OCI-M1 (cell line): ENCODE data around the gene DGCR8.
"Not testable (repeated sequence)": the region's sequence is repeated elsewhere in the genome, so short reads cannot be mapped to it uniquely, and the experiment has no call there.

Source experiments
- DNase-seq: peaks from one replicate; lab custom pipeline; 2025; lab: John Stamatoyannopoulos, UW

The DGCR8 gene

DNA sequence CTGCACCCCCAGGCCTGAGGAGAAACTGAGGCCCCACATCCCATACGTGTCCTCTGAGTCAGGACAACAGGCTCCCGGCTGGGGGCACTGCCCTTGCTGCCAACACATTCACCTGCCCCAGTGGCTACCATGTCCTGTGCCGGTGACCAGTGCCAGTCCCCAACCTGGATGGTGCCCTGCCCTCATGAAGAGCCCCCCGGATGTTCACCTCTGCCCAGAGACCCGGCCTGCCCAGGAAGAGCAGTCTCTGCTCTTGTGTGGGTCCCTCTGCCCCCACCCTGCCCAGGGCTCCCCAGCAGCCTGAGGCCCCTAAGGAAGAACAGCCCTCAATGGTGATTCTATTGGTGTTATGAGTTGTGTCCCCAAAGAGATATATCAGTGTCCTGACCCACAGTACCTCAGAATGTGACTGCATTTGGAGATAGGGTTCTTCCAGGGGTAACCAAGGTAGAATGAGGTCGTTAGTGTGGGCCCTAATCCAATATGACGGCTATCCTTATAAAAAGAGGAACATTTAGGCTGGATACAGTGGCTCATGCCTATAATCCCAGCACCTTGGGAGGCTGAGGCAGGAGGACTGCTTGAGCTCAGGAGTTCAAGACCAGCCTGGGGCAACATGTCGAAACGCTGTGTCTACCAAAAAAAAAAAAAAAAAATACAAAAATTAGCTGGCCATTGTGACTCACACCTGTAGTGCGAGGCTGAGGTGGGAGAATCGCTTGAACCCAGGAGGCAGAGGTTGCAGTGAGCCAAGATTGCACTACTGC lies 13.2 kb upstream of the DGCR8 start:
- DNase-seq = no peak

DNA sequence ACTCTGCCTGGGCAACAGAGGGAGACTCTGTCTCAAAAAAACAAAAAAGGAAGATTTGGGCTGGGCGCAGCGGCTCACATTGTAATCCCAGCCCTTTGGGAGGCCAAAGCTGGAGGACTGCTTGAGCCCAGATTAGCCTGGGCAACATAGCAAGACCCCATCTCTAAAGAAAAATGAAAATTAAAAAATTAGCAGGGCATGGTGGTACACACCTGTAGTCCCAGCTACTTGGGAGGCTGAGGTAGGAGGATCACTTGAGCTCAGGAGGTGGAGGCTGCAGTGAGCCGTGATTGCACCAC lies 12.7 kb upstream of the DGCR8 start:
- DNase-seq = not testable (repeated sequence)

DNA sequence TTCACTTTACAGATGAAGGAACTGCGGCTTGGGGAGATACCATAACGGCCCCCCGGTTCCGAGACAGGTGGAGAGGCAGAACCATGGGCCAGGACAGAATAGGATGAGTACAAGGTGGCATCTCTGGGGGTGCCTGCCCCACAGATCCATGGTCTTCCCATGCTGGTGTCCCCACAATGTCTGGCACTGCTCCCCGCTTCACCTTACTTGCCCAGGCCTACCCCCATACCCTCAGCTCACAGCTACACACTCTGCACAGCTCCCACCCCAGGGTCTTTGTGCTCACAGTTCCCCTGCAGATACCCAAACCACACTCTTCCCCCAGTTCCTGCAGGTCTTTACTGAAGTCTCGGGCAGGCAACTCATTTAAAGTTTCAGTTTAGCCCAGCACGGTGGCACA lies 11.4 kb upstream of the DGCR8 start:
- DNase-seq = no peak

DNA sequence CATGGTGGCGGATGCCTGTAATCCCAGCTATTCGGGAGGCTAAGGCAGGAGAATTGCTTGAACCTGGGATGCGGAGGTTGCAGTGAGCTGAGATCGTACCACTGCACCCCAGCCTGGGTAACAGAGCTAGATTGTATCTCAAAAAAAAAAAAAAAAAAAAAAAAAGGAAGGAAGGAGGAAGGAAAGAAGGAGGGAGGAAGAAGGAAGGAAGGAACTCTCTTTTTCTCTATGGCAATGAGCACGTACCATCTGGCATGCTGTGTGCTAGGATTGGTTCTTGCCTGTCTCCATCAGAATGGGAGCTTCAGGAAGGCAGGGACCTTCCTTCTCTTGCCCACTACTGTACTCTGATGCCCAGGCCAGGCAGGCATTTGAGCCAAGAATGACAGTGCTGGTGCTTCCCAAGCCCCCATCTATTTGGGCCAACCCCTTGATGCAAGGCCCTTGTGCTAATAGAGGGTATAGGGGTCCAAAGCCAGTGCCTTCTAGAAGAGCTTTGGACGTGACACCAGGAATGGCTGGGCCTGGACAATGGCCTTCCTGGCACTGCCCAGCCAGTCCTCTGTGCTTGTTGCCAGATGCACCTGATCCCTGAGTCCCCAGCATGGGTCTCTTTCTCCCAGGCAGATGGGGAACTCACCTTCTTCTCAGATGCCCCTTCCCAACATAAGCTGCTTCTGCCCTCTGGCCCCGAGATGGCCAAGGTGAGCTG lies 10.6 kb upstream of the DGCR8 start:
- no peak for DNase-seq

DNA sequence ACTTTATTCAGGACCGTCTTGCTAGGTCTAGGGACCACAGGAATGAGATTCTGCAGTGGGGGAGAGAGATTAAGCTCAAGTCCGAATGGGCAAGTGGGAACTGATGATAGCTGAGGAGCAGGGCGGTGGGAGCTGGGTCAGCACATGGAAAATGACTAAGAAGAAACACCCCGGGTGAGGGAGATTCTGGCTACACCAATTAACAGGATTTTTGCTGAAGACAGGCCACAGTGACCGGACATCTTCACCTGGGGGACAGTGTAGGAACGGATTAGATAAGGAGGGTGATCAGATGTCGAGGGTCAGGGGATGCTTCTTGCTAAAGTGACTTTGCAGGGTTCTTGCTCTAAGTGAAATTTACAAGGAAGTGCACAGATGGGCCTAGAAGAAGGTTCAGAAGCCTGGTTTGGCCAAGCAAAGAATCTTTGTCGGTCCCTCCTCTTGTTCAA lies 8.5 kb upstream of the DGCR8 start:
- DNase-seq = no peak

DNA sequence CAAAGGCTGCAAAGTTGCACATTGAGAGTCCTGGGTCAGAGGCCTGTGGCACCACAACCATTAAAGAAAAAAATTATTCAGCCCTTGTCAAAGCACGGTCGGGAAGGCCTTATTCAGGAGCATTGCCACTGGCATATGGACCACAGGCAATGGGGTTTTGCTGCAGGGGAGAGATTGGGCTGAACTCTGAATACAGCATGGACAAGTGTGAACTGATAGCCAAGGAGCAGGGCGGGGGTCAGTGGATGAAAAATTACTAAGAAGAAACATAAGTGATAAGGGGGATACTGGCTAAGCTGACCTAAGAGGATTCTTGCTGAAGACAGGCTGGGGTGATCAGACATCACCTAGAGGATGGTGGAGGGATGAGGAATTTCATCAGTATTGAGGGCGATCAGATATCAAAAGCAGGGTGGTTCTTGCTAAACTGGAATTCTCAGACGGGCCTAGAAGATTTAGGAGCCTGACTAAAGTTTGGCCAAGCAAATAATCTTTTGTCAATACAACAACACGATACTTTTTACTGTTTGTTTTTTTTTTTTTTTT lies 3.3 kb upstream of the DGCR8 start:
- peak; percentile 42 for DNase-seq

DNA sequence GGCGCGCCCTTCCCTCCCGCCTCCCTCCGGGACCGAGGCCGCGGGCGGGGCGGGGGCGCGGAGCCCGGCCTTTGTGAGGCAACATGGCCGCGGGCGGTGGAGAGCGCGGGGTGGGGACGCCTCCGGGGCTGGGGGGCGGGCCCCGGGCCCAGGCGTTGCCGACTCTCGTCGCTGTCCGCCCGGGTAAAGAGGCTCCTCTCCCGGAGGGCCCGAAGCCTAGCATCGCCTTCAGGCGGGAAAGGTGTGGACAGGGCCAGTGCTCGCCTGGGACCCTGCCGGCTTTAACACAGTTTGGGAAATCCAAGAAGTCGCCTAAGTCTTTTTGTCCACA lies 369 bp downstream of the DGCR8 start:
- DNase-seq = peak; percentile 87

DNA sequence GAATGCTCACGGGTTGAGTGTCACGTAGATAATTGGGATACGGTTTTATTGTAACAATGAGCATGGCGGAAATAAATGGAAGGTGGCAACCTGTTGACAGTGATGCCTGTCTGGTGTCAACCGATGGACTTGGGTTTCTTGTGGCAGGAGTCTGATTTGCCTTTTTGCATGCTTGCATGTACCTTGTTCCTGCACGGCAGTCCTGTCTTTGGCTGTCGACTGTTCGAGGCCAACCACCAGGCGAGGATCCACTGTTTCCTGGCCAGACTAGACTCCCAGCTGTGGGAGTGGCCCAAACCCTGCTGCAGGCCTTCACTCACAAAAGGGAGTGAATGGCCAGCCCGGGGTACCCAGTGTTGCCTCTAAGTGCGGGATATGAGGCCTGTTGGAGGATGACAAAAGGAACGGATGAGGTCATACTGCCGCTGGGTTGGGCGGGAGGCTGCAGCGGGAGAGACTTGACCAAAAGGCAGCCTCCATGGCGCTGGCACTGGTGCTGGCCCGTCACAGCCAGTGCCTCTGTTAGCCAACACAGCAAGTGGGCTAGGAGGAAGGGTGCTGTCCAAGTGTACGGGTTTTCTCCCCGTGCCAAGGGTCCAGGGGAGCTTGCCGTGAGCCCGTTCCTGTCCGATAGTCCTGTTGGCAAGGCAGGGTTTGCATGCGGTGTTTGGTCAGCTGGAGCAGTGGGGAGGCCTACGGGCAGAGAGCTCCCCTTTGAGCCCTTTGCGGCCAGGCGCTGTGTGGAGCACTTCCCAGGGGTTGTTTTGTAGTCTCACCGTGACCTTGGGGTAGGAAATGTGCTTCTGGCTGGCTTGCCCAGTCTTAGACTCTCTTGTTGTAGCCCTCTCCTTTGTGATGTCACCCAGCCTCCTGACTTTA lies 974 bp downstream of the DGCR8 start:
- DNase-seq = peak; percentile 72

DNA sequence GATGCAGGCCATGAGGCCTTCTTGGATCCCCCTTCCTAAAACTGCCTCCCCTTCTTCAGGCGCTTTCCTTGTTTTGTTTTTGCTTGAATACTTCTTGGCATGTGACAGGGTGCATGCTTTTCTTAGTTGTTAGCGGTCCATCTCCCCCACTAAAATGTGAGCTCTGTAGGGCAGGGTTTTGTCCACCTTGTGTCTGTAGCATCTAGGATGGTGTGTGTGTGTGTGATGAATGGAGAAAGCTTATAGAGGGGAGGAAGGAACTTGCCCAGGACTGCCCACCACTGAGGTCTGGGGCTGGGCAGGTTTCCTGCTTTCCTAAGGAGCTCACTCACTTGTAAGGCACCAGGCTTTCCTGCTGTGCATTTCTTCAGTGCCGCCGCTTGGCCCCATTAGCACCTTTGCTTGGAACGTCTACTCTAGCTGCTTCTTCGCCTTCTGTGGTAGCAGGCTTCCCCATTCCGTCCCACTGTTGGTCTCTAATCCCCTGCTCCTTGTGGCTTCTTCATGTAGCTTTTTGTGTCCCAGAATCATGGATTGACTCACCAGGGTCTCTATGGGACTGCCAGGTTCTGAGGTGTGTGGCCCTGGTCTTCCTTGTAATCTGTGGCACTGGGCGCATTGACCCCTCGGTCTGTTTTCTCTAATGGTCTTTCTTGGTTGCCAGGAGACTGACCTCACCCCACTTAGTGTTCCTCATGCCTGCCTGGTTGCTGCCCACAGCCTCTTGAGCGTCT lies 3.3 kb downstream of the DGCR8 start:
- DNase-seq = no peak

DNA sequence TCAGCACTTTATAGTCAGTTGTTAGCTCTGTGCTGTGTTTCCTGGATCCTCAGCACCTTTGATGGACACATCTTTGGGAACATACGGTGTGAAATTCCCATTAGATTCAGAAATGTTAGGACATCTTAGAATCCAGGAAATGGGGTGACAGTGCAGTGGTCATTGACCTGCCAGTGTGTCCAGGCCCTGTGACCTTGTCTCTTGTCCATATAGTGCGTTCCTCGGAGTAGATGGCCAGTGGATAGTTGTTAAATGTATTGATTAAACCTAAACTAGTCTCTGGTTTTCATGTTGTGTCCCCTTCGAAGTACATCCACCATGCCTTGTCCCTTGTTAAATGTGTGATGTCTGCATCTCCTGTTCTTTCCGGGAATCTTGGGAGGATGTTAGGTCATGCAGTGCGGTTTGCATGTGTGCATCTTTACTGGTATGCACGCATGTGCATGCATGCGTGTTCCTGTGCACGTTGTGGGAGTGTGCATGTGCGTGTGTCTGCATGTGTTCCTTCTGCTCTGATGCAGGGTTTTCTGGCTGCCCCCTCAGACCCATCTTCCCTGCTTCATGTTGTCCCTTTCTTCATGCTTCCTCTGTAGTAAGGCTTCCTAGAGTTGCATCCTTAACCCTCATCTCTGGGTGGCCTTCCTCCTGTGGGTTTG lies 4.0 kb downstream of the DGCR8 start:
- DNase-seq = no peak

DNA sequence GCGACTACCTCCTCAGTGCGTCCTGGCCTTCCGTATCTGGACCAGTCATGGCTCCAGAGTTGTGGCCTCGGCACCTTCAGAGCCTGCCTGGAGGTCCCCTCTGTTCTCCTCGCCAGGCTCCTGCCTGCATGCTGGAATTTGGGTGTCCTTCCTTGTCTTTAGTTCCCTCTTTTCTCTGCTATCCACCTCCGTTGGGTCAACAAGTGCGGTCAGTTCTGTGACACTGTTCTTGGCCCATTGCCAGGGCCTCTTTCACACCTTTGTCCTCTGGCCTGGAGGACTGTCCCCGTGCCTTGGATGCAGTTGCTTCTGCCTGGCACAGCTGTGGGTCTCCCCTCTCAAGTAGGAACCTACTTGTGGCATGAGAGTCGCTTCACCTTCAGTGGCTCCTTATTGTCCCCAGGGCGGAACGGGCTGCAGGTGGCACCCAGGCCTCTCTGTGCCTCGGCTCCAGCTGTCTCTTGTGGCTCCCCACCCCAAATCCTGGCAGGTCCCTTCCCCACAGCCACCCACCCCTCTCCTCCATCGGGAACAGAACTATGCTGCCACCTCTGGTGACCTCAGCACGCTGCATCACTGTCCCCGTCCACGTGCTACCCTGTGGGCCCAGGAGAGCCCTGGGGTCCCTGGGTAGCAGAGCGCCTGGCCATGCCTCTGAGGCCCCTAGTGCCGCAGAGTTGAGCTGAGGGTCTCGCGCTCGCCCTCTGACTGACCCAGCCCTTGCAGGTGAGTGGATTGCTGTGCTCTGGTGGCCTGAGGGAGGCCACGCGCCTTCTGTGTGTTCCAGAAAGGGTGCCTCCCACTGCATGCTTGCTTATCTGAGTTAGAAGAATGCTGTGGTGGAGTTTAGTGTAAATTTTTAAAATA lies 4.7 kb downstream of the DGCR8 start:
- peak; percentile 63 for DNase-seq

DNA sequence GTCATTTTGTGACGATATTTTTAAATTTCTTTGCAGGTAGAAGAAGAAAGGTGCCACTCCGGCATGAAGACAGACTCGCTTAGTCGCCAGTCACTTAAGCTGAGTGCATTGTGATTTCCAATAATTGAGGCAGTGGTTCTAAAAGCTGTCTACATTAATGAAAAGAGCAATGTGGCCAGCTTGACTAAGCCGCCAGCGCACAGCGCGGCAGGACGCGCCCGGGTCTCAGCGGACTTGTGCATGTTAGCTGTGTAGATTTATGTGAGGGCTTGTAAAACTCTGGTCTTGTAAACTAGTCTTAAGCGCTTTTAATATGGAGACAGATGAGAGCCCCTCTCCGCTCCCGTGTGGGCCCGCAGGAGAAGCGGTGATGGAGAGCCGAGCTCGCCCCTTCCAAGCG lies 5.6 kb downstream of the DGCR8 start:
- no peak for DNase-seq

DNA sequence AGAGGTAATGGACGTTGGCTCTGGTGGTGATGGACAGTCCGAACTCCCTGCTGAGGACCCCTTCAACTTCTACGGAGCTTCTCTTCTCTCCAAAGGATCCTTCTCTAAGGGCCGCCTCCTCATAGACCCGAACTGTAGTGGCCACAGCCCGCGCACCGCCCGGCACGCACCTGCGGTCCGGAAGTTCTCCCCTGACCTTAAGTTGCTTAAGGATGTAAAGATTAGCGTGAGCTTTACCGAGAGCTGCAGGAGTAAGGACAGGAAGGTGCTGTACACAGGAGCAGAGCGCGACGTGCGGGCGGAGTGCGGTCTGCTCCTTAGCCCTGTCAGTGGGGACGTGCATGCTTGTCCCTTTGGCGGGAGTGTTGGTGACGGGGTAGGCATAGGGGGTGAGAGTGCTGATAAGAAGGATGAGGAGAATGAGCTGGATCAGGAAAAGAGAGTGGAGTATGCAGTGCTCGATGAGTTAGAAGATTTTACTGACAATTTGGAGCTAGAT lies 6.1 kb downstream of the DGCR8 start:
- no peak for DNase-seq

DNA sequence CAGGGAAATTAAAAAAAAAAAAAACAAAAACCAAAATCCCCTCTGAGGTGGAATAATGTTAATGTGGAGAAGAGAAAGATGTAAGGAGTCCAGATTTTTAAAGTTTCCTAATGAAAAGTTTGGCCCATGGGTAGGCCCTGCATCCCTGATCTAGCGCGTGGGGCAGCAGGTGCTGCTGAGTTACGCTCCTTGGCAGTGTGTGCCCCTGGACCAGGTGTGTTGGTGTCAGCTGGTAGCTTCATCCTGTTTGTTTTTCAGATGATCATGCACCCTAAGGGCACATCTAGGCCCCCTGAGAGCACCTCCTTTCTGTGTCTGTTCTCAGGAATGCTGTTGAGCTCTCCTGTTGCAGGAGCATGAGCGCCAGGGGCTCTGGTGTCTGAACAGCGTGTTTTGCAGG lies 6.7 kb downstream of the DGCR8 start:
- DNase-seq = no peak

DNA sequence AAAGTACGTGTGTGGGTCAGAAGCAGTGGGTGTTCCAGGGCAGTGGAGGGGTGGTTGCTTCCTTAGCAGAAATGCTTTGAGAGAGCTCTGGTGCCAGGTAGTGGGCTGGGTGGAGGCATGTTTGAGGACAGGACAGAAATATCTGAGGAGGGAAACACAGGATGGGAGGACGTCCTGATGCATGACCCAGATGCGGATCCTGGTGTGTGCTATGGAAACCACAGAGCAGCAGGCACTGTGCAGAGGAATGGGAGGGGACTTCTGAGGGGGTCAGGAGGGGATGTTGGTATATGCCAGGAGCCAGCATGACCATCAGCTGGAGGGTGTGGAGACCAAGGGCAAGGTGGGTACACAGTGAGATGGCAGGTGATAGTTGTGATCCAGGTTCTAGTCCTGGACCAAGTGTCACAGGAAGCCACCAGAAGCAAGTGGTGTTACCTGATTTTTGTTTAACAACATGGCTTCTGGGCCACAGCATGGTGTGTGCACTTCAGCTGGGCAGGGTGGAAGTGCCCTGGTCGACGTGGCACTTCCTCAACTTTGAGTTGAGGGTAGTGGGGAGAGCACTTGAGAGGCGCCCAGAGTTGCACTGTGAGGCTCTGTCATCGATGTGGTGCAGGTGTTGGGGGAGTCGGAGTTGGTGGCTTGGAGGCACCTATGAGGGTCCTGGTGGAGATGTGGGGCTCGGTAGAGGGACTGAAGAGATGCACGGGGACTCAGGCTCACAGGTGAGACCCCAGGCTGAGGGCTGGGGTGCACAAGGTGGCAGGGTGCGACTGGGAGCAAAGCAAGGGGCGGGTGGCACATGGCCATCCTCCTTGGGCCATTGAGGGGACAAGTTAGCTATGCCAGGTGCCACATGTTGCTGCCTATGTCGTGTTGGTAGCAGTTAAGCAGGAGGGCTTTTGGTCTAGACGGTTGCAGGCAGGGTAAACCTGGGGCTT lies 7.5 kb downstream of the DGCR8 start:
- DNase-seq = no peak

DNA sequence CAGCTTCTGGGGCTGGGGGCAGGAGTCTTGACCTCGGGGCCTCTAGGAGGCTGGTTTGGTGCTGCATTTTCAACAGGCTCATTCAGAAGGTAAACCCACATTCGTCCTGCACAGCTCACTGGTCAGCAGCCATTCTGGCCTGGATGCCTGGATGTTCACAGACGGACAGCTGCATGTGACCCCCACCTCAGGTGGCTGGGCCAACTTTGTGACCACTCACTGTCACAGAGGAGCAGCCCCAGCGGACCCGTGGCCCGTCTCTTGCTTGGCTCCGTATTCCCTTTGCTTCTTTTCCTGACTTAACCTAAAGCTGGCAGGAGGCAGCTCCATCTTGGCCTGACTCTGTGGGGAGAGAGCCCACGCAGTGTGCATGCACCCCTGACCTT lies 8.2 kb downstream of the DGCR8 start:
- no peak for DNase-seq

DNA sequence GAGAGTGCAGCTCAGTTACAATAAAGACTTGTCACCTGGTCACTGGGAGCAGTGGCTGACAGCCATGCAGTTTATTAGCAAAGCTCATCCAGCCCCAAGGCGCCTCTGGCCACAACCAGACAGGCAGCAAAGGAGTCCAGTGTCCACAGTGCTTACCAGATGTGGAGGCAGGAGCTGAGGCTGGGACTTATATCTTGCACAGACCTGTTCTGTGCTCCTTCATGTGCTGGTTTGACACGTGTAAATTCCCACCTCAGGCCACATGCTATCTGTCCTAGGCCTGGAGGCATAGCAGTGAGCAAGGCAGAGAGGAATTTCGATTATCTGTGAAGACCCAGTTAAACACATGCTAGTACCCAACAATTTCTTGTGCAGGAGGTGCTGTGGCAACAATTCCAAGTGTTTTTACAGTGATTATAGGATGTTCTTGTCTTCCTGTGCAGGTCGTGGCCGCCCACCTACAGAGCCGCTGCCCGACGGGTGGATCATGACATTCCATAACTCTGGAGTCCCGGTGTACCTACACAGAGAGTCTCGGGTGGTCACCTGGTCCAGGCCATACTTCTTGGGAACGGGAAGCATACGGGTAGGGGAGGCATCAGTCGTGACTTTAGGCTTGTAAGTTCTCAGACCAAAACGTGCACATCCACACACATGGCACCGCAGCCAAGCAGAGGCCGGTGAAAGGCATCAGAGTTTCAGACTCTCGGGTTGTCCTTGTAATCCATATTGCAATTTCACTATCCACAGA lies 9.4 kb downstream of the DGCR8 start:
- DNase-seq = no peak

DNA sequence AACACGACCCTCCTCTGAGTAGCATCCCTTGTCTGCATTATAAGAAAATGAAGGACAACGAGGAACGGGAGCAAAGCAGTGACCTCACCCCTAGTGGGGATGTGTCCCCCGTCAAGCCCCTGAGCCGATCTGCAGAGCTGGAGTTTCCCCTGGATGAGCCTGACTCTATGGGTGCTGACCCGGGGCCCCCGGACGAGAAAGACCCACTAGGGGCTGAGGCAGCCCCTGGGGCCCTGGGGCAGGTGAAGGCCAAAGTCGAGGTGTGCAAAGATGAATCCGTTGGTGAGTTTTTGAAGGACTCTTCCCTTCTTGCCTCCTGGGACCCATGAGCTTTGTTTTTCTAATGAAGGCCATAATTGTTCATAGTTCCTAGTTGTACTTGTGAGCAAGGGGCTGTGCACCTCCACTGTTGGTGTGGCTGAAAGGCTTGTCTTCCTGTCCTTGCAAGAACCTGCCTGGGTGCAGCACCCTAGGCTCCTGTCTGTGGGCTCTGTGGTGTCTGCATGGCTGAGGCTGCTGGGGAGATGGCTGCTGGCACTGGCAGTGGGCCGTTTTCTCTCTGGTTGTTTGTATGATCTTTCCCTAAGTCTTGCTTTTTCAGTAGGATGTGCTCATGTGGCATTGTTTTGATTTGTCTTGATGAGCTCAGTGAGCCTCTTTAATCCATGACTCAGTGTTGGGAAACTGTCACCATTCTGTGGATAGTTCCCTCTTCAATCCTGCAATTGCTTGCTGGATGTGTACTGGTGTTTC lies 10.1 kb downstream of the DGCR8 start:
- DNase-seq = no peak
